GM18498 (cell line): ENCODE results near the gene HIC1.

Source experiments
- ATAC-seq: cut with Tn5 transposase; IDR thresholded peaks from one replicate; pipeline ENCODE4 v1.9.1; 2021; ENCODE audit warnings: mild to moderate bottlenecking, moderate library complexity; ENCODE audit not compliant: unreplicated experiment

Gene HIC1

DNA sequence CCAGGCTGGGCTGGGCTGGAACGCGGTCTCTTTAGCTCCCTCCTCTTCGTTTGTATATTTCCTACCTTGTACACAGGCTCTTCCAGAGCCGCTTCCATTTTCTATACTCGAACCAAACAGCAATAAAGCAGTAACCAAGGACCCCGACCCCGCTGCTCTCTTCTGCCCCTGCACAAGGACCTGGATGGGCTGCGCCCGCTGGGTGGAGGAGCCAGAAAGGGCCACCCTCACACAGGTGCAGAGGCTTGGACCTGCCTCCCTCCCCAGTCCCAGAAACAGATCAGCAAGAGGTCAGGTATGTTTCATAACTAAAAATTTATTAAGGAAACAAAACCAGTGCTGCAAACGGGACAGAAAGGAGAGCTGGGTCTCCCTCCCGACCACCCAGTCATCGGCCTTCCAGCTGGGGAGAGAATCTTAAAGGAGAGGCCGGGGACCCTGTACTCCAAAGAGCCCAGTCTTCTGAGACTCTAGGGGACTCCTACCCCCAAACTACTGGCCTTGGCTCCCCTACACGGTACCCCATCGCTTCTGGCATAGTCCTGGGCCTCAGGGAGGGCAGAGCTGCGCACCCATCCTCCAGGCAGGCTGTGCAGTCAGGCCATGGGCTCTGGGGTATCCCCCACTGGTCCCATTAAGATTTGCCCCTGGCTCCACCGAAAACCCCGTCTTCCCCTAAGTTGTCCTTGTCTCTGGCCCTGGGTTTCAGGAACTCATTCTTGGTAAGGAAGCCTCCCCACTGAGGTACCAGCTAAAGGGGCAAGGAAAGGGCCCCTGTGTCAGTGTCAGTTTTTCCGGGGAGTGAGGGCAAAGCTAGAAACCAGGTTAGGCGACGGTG is 4.9 kb downstream of the HIC1 start:
- no peak for ATAC-seq

DNA sequence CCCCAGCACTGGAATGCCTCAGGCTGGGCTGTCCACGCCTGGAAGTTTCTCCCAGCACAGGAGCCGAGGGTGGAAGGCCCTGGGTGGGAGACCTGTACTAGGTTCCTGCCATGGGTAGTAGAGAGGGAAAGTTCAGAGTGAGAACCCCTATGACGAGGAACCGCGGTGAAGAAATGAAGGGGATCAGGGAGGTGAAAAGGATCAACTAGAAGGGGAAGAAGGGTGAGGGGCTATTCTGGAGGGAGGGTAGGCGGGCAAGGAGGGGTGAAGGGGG is 5.4 kb downstream of the HIC1 start:
- ATAC-seq: no peak

DNA sequence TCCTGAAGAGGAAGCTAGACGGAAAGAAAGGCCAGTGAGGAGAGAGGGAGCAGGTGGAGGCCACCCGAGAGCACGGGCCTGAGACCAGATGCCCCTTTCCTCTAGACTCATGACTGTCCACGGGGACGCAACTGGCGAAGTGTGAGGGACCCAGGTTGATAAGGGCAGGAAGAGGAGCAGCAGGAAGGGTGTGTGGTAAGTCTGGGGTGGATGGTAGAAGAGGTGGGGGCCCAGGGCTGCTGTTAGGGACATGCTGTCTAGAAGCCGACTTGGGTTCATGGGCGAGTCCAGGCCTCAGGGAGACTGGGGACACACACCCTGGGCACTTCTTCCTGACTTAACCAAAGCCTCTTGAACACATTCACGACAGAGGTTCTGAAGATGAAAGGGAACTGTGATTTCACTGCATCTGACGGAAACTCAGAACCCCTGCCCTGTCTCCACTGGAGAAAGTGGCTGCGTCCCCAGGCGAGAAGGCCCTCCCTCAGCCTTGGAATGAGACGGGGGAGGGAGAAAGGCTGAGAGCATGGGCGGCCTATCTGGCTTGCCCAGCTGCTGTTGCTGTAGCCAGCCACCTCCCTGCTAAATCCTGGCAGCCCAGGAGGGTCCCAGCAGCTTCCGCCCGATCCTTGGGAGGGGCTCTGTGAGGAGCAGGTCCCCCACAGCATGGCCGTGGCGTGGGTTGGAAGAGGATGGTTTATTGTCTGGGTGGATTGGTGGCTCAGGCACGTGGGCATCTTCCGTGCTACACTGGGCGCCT is 6.0 kb downstream of the HIC1 start:
- no peak for ATAC-seq

DNA sequence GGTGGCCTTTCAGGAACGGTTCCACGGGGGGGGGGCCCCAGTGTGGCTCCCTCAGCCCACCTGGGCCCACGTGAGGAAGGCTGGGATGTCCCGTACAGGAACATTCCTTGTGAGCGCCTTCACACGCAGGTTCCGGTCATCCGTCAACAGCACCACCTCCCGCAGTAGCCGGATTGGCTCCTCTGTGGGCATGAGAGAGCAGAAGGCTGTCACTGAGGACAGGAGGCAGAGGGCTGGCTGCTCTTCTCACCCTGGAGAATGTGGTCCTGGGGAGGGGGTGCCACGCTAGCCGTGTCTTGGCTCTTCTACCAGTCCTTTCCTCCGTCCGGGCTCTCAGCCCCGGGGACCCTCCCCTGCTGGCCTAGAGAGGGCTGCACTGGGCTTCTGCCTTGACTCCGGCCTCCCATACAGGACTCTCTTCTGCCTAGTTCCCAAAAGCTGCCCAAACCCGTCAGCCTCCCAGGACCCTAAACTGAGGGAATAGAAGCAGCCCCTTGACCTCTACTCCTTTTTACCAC is 6.6 kb downstream of the HIC1 start:
- ATAC-seq: no peak

DNA sequence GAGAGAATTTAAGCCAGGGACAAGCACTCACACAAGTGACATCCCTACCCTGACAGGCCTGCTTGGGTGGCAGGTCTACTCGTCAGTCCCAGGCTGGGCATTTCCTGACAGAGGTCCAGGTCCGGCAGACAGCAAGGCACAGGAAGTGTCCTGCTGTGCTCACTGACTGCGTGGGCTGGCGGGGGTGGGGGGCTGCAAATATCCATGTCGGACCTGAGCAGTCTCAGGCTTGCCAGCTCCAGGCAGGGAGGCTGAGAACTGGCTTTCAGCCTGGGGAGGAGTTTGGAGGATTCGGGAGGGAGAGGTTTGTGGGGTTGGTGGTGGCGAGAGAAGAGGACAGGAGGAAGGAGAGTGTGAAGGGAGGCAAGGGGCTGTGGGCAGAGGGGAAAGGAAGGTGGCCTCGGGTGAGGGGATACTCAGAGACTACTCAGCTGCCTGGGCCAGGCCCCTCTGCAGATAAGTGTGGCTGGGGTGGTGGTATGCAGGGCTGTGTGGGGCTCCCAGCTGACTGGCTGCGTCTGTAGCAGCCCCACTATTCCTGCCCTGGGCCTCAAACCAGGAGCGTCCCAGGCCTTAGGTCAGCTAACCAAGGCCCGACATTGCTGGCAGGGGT is 7.8 kb downstream of the HIC1 start:
- ATAC-seq: no peak

DNA sequence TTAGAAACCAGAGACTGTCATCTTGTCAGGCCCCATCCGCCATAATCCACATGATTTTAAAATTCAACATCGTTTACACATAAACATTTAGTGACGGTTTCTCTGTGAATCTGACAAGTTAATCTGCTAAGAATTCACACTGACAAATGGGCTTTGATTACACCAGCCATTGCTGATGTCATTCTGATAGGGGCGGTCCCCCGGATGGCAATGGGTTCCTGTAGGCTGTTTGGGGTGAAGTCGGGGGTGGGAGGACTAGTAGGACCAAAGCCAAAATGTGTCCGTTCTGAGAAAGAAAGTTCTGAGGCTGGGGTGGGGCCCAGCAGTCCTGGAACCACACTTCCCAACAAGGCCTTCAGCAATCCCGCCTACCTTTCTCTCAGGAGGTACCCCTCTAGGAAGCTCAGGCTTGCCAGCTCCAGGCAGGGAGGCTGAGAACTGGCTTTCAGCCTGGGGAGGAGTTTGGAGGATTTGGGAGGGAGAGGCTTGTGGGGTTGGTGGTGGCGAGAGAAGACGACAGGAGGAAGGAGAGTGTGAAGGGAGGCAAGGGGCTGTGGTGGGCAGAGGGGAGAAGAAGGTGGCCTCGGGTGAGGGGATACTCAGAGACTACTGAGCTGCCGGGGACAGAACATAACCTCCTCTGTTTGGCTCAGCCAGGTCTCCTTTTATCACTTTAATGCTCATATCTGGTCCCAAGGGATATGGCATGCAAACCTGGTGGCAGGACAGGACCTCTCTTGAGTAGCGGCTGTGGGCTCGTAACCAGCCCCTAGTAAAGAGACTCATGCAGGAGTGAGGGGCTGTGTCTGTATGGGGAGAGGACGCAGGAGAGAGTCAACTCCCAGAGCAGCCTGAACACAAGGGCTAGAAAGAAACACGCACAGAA is 8.6 kb downstream of the HIC1 start:
- ATAC-seq: no peak

DNA sequence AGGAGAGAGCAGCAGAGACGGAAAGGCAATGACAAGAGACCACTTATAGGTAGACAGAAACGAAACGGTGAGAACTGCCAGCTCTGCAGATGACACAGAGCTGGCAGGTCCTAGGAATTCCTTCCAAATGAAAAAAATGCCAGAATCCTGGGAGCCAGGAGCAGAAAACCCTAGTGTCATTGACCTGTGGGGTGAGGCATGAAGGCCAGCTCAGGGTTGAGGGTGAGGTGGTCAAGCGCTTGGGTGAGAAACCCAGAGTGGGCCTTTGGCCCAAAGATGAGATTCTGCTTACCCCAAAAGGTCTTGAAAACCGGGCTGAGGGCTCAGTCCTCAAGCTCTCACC is 9.2 kb downstream of the HIC1 start:
- no peak for ATAC-seq

DNA sequence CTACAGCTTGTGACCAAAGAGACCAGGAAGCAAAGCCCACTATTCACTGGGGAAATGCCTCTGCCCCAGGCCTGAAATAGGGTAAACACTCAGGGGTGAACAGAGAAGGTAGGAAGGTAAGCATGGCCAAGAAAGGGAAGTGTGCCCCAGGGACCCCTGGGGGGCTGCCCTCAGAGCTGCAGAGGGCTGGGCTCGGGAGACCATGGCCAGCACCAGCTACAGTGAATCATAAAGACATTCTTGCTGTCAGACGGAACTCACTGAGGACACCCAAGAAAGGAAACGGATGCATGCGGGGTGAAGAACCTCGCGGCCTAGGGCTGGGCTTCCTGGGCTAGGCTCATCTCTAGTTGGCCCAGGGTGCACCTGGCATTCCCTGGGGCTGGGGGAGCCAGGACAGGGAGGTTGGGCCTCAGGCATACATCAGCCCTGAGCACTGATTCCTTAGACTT is 9.6 kb downstream of the HIC1 start:
- ATAC-seq: no peak

DNA sequence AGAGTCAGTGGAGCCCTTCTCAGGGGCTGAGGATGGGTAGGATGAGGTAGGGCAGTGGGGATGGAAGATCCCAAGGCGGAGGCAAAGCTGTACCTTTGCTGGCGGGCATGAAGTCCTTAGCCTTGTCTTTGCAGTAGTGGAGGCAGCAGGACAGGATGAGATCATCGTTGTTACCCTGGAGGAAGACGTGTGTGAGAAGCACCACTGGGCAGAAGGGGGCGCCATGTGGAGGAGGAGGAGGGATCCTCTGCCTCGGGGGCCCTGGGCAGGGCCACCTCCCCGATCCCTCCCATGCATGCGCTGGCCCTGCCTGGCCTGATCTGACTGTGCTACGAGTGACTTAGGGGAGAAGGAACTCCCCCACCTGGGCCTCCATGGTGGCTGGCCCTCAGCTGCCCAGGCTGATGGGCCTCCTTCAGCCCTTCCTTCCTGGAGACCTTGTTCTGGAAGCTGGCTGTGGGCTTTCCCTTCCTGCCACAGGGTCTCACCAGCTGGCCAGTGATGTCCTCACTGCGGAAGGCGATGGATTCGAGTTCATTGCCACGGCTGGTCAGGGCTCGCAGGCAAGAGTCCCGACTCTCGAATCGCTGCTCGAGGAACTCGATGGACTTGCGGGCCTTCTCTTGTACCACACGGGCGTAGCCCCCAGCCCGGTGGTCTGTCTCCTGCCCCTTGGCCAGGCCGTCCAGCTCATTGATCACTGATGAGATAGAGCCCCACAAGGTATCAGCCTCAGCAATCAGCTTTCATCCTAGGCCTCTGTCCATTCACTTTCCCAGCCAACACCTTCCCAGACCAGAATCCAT is 10.3 kb downstream of the HIC1 start:
- ATAC-seq: no peak

DNA sequence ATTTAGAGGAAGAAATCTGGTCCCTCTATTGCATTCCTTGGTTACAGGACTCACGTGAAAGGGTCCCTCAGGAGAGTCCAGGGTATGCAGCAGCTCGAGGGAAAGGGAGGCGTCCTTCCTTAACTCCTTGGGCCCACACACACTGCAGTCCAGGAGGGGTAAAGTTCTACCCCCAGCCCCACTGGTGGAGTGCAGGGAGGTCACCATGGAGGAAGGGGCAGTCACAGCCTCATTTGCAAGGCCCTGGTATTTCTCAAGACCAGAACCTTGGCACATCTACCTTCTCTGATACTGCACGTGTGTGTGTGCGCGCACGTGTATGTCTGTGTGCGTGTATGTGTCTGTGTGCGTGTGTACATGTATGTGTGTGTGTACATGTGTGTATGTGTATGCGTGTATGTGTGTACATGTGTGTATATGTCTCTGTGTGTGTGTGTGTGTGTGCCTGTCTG is 11.1 kb downstream of the HIC1 start:
- no peak for ATAC-seq

DNA sequence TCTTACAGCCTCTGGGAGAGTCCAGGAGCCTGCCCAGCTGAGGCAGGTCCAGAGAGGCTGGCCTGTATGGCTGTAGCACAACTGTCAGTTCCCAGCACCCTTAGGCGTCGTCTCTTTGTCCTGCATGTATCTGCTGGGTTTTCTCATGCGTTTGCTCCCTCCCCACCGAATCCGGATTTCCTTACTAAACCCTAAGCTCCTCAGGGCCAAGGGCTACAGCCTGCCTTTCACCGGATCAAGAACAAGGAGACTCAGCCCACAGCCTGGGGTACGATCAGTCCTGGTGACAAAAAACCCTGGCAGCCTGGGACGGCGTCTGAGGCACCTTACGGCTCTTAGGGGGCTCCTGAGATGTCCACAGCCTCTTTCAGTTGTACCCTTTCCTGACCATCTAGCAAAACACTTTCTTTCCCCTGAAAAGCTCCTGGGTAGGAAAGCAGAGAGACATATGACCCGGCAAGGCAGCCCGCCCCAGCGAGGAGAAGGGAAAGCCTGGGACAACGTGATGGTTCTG is 12.2 kb downstream of the HIC1 start:
- ATAC-seq: no peak

DNA sequence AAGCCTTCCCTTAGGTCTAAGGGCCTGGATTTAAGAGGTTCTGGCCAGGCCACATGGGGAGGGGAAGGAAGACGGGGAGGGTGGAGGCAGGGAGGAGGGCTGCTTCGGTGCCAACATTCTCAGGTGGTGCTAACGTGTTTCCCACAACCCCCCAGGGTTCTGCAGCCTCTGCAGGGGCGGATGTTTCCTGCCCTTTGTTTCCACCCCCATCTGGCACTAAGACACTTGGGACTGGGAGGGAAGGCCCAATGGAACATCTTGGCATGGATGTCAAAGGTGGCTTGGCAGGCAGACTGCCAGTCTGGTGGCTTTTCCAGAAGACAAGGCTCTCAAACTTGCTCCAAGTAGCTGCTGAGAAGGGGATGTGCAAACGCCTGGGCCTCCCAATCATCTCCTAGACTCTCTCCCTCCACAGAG is 12.7 kb downstream of the HIC1 start:
- no peak for ATAC-seq

DNA sequence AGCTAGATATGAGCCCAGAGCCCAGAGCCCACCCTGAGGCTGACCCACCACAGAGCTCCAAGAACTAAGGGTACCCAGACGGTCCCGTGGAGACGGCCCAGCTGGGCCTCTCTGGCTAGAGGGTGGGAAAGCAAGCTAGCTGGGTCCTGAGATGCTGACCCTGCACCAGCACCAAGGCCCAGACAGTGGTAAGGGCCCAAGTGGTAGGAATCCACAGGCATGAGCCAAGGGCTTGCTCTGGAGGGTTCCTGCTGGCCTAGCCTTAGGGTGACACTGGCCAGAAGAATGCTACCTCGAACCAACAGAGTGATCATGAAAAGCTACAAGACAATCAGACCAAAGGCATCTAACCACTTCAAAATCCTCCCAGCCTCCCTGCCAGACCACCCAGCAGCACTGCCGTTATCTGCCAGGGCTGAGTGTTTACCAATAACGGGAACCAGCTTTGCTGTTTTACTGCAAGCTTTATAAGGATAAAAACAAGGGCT is 13.2 kb downstream of the HIC1 start:
- ATAC-seq: no peak

DNA sequence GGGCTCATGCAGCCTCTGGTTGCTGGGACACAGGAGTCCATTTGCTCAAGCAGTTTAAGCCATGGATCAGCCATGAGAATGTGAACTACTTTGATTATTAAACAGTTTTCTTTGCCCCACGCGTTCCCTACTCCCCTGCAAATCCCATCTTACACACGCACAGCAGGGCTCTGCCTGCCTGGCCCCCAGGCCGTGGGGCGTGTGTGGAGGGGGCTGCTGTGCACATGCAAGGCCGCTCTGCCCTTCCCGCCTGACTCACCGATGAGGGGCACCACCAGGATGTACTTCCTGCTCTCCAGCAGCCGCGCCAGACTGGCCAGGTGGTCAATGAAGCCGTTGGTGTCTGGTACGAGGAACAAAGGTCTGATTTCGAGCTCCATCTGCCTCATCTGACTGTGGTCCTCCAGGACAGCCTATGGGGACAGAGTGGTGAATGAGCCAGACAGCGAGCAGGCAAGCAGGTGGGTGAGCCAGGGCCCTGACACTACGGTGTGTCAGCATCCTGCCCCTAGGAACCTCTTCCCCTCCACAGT is 13.7 kb downstream of the HIC1 start:
- no peak for ATAC-seq

DNA sequence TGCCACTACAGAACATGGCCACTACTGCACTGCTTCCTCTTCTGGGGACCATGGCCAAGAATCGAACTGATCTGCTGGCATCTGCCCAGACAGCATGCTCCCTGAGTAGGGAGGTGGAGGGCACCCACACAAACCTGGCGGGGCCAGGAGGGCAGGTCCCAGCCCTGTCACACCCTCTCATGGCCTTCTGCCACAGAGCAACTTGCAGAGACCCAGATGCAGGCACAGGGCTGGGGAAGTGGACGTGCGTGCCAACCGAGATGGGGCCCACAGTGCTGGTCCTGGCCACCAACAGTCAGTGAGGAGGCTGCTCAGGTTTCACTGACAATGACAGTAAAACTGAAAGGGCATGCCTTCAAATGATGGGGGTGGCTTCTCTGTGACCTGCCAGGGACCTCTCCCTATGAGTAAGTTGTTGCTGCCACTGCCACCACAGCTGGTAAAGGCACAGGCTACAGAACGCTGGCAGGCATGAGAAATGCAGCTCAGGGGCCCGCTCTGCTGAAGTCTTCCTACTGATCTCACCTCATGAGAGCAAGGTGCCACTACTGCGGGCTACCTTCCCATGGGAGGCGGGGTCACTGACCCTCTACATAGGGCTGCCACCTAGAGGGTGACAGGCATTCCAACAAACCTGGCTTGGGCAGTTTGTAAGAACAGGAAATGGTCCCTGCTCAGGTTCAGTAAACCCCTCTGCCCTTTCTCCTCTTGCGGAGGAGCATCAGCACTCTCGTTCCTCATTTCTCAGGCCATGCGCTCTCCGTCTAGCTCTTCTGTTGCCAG is 15.5 kb downstream of the HIC1 start:
- ATAC-seq: peak; percentile 86

DNA sequence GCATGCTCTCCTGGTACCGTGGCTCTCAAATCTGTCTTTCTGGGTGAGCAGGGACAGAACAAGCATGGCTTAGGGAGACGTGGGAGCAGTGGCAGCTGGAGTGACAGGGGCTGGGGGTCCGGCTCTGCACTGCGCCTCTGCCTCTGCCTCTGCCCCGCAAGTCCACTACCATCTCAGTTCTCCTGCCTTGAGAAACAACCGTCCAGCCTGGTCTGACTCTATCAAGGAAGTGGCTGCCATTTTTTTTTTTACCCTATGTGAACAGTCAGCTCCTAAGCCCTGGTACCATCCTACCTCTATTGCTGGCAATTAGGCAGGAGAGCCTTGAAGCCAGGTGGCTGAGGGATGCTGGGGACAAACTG is 16.1 kb downstream of the HIC1 start:
- ATAC-seq: no peak

DNA sequence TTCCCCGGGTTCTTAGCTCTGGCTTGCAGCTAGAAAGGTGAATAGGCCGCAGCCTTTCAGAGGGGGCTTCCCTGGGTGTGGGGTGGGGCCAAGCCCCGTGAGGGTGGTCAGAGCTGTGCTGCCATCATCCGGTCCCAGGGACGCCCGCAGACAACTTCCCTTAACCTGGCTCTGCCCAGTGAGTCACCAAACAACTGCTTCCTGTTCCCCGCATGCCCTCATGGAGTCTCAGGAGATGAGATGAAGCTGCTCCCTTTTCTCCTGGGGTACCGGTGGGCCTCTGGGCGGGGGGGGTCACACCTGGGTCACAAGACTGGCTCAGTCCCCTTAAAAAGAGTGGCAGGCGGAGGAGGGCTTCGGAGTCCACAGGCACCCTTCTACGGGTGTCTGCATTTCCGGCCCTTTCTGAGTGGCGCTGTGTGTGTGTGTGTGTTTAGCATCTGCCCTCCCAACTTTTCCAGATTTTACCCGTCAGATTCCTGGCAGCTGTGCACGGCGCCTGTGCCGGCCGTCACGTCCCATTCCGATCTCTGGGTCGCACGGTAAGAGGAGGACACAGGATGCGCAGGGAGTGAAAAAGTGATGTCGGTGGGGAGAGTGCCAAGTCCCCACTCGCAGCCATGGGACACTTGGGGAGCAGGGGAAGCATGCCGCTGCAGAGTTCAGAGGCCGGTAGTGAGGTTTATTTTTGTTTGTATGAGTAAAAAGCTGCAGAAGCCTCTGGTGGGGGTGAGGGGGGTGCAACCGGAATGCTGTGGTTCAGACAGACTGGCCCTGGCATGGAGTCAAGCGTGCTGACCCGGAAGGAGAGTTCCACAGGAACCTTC is 16.8 kb downstream of the HIC1 start:
- ATAC-seq: no peak

DNA sequence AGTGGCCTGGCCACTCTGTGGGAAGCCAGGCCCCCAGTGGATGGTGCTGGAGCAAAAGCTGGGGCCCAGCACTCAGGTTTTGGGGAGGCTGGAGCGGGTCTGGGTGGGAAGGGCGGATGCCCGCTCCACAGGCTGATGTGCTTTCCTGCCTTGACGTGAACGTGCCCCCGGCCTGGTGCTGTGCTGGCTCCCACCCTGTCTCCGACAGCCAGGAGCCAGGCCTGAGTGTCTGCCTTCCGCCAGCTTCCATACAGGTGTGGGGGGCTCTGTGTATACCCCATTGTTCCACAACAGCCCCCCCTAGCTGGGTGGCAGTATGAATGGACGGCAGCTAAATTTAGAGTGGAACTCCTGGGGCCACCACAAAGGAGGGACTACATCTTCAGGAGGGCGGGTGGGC is 20.0 kb downstream of the HIC1 start:
- no peak for ATAC-seq
